NCI-H2196 (cell line): Measurements from ENCODE around the gene NUP85.
"Not testable (repeated sequence)": the region's sequence is repeated elsewhere in the genome, so short reads cannot be mapped to it uniquely, and the experiment has no call there.

Experiments
- DNase-seq: peaks from one replicate; lab custom pipeline; 2025; ENCODE audit not compliant: unreplicated experiment; lab: John Stamatoyannopoulos, UW

The NUP85 gene

DNA sequence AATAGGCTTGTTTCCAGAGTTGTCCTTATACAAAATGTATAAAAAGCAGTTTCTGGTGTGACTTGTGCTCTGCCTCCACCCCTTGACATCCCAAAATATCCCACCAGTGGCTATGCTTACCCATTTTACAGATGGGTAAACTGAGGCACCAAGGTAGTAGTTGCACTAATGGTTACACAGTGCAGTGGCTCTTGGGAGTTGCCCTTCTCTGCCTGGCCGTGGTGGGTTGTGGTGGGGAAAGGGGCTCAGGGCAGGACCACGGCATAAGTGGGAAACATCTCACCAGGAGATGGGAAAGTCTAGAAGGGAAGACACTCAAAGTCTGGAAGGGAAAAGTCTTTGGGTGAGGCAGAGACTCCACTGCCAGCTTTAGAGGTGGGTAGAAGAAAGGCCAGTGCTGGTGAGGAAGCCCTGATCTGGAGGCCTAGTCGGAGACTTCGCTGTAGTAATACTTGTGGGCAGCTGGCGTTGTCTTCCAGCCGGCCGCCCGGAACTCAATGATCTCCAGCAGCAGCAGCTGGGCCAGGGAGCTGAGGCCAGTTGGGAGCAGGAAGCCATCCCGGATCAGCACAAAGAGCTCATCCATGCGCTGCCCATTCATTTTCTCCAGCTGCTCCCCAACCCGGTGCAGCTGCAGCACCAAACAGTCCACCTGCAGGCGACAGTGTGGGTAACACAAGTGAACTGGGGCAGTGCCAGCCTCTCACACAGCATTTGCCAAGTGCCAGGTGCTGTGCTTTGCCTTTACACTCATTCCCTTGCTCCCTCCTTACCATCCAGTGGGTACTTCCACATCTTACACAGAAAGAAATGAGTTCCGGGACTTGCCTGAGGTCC, 61.1 kb downstream of the NUP85 start:
- DNase-seq, result peak; percentile 92

DNA sequence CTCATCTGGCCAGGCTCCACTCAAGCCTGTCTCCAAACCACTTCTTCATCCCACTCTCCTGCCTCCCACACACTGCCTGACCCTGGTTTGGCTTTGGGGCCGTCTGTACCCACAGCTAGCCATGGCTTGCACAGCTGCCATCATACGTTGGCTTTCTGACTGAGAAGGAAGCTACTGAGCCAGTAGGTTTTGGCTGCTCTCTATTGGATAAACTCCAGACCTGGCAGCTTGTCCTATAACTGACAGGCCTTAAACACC, 61.6 kb downstream of the NUP85 start:
- peak; percentile 63 for DNase-seq

DNA sequence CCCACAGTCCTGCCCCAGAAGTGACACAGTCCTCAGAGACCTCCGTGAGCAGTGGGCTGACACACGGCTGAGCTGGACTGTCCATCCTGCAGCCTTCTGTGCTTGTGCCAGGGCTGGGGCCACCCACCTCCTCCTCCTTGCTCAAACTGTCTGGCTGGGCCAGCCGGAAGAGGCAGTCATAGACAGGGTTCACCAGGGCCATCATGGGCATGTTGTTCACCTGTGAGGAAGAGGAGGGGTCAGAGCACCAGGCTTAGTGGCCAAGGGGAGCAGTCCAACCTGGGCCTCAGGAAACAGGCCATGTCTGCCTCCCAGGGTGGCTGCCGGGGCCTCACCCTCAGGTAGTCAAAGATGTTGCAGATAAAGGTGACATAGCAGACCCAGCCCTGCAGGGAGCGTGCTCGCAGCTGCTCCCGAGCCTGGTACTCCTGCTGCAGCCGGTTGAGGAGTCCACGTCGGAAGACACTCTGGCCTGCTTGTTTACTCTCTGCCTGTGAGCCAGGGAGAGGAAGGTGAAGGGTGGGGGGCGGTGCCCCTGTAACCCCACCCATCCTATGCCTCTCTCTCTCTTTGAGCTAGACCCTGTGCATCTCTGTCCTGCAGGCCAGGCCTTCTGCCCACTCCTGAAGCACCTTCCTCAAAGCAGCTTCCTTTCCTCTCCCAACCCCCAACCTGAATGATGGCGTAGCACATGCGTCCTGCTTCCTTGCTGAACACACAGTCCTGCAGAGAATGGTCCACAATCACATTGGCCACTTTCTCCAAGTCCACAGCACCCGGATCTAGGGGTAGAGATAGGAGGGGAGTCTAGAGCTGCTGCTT, 62.1 kb downstream of the NUP85 start:
- DNase-seq, result peak; percentile 79

DNA sequence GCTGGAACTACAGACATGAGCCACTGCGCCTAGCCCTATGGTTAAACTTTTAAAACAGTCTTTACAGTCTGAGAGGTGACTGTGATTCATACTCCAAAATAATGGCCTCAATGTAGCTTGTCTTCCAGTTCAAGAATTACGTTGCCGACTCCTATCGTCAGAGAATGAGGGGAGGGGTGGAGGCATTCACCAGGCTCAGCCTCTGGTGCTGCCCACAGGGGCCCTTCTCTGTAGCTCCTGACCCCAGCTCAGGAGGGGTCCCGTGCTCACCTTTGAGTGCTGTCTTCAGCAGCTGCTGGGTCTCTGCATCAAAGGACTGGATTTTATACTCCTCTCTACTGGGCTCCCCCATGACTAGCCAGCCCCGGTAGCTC, 64.4 kb downstream of the NUP85 start:
- DNase-seq, result no peak

DNA sequence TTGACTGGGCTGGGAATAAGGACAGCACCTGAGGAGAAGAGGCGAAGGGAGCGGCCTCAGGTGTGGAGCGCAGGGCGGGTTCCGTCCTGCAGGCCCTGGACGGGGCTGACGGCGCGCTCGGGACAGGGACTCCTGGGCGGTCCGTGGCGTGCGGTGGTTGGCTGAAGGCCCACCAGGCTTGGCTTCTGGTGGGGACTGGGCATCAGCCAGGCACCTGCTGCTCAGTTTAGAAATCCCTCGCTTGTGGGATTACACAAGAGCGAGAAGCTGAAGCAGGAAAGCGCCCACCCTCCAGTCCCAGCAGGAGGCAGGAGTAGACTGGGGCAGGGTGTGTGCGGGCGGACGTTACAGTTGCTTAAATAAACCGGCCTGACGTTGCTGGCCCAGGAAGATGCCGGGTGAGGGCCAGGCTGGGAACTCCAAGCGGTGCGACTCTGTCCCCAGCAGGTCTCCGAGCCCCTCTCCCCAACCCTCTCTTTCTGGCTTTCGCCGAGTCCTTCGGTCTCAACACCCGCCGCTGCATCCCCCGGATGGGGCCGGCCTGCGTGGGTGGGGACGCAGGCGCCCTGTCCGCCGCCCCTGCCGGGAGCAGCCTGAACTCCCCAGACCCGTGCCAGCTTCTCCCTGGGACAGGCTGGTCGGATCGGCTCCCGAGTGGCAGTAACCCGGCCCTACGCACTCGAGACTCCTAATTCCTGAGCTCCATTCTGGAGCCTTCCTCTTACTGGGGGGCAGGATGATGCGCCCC, 64.9 kb downstream of the NUP85 start:
- DNase-seq, result peak; percentile 57

DNA sequence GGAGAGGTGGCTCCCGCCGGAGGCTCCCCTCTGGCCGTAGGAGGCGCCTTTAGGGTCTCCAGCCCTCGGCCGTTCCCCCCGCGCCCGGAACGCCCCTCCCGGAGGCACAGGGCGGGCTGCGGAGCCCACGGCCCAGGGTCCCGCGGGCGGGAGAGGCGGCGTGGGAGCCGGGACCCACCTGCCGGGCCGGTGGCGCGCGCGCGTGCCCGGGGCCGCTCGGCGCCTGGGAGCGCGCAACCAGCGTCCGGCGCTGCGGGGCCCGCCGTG, 65.4 kb downstream of the NUP85 start, which contains the start of gene MIF4GD:
MIF4GD (minus strand) TSS at position 266 of the 267 bp plus-strand sequence. CDS start 1,036 bp downstream, outside the sequence.
- DNase-seq, result no peak

DNA sequence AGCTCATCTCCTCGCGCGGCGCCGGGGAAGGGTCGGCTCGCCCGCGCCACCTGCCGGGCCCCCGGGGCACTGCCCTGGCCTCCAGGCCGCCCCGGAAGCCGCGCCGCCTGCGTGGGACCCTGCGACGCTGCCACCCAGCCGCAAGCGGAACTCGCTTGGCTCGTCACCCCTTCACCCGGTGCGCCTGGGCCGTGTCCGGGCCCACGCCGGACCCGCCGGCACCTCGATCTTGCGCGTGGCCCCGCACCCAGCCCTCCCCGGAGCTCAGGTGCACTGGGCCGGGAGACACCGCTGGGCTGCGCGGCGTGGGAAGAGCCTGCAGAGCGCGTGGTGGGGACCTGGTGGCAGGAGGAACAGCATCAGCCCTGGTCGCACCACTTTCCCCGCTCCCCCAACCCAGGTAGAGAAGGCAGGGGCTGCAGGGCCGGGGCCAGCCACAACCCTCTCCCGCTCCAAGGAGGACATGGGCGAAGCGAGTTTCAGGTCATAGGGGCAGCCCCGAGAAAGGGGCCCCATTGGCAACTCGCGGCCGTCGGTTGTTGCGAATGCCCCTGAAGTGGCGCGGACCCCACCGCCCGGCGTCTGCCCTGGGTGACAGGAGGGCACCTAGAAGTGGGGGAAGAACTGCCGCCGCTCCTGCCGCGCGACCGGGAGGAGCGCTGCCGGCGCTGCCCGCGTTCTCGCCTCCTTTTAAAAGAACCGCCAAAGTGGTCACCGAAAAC, 65.9 kb downstream of the NUP85 start:
- DNase-seq, result peak; percentile 90

DNA sequence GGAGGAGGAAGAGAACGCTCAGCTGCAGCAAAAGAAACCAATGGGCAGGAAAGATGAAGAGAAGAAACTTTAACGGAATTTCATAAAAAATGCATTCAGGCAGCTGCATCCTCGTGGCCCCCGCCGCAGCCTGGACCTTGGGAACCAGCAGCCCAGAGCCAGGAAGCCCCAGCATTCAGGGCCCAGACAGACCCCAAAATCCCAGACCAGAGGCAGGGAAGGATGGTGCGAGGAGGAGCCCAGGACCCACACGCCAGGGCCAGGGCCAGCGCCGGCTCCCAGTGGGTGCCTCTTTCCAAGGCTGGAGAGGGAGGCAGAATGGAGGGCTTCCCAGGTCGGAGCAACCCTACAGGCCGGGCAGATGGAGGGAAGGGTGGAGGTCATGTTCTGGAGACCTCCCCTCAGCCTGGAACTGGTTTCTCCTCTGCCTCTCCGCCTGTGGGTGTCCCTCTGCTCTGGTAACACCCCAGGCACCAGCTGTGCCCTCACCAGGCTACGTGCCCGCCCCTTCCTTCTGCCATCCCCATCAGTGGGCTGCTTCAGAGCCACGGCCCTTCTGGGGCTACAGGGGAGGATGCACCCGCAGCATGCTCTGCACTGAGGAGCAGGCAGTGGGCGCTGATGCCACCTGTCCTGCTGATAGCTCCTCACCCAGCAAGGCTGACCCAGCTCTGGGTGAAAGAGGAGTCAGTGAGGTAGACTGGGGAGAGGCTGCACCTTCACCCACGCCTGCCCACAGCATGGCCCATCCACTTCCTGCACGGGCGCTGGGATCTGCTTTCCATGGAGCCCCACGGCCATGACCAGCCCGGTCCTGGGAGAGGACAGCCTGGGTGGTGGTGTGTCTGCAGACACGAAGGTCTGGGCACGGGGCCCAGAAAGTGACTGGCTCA, 66.7 kb downstream of the NUP85 start:
- DNase-seq, result peak; percentile 41

DNA sequence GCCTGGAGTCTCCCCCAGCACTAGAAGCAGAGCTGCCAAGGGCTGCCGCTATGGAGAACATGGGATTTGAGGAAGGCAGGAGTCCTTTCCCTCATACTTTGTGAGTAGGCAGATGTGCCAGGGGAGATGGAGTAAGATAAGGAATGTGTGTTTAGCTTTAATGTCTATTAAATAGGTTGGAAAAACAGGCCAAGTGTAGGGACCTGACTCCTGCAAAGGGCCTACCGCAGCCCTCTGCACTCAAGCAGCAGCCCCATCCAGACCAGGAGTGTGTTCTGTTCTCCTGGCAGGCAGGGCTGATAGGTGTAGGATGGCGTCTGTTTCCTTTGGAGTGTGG, 67.3 kb downstream of the NUP85 start:
- DNase-seq, result no peak

DNA sequence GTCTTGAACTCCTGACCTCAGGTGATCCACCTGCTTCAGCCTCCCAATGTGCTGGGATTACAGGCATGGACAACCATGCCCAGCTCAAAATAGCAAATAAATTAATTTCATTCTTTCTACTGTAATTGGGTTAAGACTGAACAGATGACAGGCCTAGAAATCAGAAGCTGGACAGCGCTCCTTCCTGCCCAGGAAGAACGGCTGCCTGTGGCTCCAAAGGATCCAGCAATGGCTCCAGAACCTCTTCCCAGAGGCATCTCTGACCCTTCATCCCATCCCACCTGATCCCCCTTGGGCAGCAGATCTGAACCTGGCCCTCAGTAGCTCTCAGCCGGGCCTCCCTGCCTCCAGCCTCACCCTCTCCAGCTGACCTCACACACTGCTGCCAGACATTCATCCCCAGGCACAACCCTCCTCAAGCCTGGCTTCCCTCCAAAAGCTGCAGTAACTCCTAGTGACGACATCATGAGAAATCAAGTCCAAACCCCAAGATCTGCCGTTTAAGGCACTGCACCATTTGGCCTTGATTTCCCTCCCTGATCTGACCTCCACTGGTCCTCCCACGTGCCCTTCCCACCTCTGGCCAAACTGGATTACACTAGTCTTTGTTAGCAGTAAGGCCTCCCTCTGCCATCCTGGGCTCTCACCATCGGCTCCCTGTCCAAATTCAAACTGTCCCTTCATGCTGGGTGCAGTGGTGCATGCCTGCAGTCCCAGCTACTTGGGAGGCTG, 68.7 kb downstream of the NUP85 start:
- no peak for DNase-seq

DNA sequence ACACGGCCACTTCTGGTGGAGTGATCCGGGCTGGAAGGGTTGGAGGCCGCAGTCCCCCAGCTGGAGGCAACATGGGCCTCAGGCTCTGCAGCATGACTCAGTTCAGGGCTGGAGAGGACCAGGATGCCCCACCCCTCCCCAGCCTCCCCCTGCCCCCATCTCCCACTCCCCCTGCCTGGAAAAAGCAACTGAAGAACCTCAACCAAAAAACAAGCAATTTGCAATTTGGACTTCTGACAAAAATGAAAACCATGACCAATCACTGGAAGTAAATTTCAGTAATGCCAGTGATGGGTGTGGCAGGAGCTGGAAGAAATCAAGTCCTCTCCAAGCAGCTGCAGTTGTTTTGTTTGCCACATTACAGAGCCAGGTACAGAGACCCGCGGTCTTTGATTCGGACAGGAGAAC, 72.2 kb downstream of the NUP85 start:
- DNase-seq, result no peak

DNA sequence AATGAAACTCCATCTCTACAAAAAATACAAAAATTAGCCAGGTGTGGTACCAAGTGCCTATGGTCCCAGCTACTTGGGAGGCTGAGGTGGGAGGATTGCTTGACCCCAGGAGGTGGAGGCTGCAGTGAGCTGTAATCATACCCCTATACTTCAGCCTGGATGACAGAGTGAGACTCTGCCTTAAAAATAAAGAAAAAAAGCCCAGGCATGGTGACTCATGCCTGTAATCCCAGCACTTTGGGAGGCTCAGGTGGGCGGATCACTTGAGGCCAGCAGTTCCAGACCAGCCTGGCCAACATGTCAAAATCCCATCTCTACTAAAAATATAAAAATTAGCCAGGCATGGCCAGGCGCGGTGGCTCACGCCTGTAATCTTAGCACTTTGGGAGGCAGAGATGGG, 74.7 kb downstream of the NUP85 start:
- DNase-seq, result not testable (repeated sequence)

DNA sequence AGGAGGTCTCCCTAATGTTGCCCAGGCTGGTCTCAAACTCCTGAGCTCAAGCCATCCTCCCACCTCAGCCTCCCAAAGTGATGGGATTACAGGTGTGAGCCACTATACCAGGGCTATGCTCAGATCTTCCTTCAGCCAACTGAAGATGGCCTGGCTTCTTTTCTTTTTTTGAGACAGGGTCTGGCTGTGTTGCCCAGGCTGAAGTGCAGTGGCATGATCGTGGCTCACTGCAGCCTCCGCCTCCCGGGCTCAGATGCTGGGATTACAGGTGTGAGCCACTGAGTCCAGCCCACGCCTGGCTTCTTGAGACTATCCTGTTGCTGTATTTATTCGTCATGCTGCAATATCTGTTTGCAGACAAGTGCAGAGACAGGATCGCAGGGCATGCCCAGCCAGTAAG, 79.6 kb downstream of the NUP85 start:
- no peak for DNase-seq
